Measurements from ENCODE around the gene FARSA.
"Not testable (repeated sequence)": the region's sequence is repeated elsewhere in the genome, so short reads cannot be mapped to it uniquely, and the experiment has no call there.

The FARSA gene

DNA sequence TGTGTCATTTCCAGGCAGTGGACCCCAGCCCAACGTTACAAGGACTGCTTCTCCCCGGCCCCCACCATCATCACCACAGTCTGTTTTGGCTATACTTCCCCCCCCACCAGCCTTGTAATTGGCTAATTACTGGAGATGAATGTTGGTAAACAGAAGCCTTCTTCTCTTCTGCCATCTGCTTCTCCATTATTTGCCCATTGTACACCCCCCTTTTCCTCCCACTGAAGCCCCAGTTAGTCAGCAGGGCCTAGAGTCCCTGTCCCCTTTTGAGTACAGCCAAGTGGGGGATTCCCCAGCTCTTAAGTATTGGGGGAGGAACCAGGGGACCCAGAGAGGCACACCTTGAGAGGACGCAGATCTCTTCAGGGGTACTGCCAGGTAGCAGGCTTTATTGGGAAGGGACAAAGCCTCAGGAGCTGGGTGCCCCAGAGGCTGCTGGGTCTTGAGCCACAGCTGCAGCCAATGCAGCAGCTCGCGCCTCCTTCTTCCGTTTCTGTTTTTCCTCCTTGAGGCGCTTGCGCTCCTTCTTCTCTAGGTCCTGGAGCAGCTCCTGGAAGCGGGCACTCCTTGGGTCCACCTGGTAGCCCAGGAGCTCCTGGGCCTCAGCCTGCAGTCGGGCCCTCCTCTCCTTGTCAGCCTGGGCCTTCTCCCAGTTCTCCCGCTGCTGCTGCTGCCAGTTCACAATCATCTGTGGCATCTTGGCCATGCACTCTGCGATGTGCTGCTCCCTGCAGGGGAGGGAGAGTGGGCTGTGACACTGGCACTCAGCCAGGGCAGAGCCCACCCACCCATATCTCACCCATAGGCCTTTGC is 20.5 kb upstream of the FARSA start:
- FAIRE-seq: no peak

- FAIRE-seq: no peak
These were observed 19.8 kb upstream of the FARSA start for GRCh38 chr19:12953138-12953798.

DNA sequence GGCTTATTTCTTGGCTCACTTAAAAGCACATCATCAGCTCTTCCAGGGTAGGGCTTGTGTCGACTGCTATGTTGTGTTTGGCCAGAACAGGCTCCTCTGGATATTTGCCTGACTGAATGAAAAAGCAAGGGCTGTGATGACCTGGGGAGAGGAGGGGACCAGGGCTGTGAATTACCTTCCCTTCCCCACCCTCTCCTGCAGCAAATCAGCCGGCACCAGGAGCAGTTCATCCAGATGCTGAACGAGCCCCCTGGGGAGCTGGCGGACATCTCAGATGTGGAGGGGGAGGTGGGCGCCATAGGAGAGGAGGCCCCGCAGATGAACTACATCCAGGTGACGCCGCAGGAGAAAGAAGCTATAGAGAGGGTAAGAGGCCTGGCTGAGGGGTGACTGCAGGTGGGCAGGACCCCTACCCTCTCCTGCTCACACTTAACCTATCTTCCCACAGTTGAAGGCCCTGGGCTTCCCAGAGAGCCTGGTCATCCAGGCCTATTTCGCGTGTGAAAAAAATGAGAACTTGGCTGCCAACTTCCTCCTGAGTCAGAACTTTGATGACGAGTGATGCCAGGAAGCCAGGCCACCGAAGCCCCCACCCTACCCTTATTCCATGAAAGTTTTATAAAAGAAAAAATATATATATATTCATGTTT is 19.1 kb upstream of the FARSA start:
- FAIRE-seq: no peak

- FAIRE-seq: not testable (repeated sequence)
These were observed 18.5 kb upstream of the FARSA start for GRCh38 chr19:12952050-12952449.

- FAIRE-seq: no peak
These were observed 16.1 kb upstream of the FARSA start for GRCh38 chr19:12949363-12950283.

GRCh38 chr19:12948612-12949362 is 15.3 kb upstream of the FARSA start:
- no peak for FAIRE-seq

GRCh38 chr19:12947702-12948611 is 14.4 kb upstream of the FARSA start:
- FAIRE-seq: no peak

- FAIRE-seq: no peak
These were observed 13.4 kb upstream of the FARSA start for GRCh38 chr19:12946731-12947496.

DNA sequence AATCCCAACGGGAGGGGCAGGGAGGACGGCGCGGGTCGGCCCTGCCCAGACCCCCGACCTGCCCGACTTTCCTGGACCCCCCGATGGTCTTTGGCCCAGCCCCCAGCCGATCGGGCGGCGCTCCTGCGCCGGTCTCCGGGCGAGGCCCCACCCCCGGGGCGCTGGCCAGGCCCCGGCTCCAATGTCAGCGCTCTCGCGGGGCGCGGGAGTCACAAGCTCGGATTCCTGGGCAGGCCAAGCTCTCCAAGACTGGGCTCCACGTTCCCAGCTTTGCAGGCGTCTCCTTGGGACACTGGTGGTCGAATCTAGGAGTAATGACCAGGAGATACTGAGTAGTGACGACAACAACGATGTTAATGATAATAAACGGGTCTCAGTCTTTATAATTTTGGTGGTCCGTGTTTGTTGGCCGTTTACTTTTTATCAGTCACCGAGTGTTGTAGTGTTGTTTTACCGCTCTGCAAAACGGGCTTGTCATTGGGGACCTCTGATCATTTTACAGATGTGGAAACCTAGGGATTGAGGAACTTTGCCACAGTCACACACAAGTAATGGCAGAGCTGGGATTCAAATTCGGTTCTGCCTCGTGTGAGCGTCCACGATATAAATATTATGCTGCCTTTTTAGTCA is 12.7 kb upstream of the FARSA start:
- FAIRE-seq: no peak

DNA sequence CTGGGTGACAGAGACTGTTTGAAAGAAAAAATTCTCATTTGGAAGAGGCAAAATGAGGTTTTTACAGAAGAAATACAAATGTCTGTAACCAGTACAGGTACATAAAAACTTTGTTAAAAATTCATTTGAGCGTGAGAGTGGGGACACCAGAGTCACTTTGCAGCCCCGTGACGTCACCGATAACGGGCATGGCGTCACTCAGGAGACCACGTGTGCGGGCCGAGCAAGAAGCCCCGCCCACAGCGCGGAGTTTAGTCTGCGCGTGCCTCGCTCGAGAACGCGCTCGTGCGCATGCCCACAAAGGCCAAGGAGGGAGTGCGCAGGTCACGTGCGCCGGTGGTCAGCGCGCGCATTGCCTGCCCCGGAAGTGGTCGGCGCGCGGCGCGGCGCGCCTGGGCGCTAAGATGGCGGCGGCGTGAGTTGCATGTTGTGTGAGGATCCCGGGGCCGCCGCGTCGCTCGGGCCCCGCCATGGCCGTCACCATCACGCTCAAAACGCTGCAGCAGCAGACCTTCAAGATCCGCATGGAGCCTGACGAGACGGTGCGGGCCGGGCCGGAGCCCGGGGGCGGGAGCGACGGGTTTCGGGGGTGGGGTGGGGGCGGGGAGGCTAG is 12.1 kb upstream of the FARSA start, which contains the start of gene RAD23A:
RAD23A (plus strand) TSS at position 384 of the 613 bp plus-strand sequence; CDS start at position 471, 87 bp downstream.
- no peak for FAIRE-seq

GRCh38 chr19:12944104-12944674 is 10.7 kb upstream of the FARSA start:
- FAIRE-seq: no peak

DNA sequence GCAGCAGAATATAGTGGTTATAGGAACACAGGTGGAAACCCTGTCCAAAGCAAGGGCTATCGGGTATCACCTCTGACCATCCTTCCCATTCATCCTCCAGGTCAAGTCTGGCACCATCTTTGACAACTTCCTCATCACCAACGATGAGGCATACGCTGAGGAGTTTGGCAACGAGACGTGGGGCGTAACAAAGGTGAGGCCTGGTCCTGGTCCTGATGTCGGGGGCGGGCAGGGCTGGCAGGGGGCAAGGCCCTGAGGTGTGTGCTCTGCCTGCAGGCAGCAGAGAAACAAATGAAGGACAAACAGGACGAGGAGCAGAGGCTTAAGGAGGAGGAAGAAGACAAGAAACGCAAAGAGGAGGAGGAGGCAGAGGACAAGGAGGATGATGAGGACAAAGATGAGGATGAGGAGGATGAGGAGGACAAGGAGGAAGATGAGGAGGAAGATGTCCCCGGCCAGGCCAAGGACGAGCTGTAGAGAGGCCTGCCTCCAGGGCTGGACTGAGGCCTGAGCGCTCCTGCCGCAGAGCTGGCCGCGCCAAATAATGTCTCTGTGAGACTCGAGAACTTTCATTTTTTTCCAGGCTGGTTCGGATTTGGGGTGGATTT is 10.0 kb upstream of the FARSA start:
- no peak for FAIRE-seq

GRCh38 chr19:12940897-12941296 is 7.4 kb upstream of the FARSA start:
- FAIRE-seq: no peak

GRCh38 chr19:12939975-12940423 is 6.5 kb upstream of the FARSA start:
- no peak for FAIRE-seq

GRCh38 chr19:12938779-12939601 is 5.5 kb upstream of the FARSA start:
- no peak for FAIRE-seq

DNA sequence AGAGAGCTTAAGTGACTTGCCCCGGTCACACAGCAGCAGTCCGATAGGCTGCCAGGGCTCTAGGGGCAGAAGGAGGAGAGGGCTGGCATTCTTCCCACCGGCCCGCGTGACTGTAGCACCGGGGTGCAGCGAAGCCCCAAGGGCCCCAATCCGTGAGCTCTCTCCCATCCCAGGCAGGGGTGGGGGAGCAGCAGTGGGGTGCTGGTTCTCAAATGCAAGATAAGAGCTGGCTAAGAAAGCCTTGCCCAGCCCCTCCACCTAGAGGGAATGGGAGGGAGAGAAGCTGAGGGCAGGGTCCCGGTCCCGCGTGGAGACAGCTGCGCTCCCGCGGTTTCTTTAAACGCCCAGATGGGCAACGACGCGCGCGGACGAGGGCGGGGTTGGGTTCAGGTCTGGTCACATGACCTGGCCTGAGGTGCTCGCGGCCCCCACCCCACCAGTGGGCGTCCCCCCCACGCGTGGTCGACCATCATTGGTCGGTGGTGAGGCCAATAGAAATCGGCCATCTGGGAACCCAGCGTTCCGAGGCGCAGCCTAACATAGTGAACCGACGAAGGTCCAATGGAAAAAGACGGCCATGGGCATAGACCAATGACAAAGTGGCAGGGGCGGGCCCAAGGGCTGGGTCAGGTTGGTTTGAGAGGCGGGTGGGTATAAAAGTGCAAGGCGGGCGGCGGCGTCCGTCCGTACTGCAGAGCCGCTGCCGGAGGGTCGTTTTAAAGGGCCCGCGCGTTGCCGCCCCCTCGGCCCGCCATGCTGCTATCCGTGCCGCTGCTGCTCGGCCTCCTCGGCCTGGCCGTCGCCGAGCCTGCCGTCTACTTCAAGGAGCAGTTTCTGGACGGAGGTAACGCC is 4.6 kb upstream of the FARSA start, which contains the start of gene CALR:
CALR (plus strand) TSS at position 683 of the 852 bp plus-strand sequence; CDS start at position 754, 71 bp downstream.
- FAIRE-seq: peak; percentile 65
